SK-N-SH (cell line): ENCODE data around the gene TSC1.

ENCODE experiments used
- EZH2phosphoT487 ChIP-seq: fragments of 200-600 bp; sonication (generic); IDR thresholded peaks from 2 replicates; pipeline ENCODE4 v1.6.1; 2017; ENCODE audit warnings: low read depth, mixed run types, mild to moderate bottlenecking, antibody characterized with exemption, moderate library complexity, borderline replicate concordance
- FOXM1 ChIP-seq: IDR thresholded peaks from 2 replicates; pipeline ENCODE4 v1.4.0; 2012; ENCODE audit warnings: low read depth, mild to moderate bottlenecking
- GABPA ChIP-seq: IDR thresholded peaks from 2 replicates; pipeline ENCODE4 v1.4.0; 2012; ENCODE audit warnings: low read depth, mild to moderate bottlenecking
- JUND ChIP-seq: IDR thresholded peaks from 2 replicates; pipeline ENCODE4 v1.4.0; 2012
- MXI1 ChIP-seq: IDR thresholded peaks from 2 replicates; pipeline ENCODE4 v1.6.1; 2012; ENCODE audit warnings: mild to moderate bottlenecking, low read depth, low read length, improper control_type of control experiment
- POLR2AphosphoS5 ChIP-seq: IDR thresholded peaks from 2 replicates; pipeline ENCODE4 v1.6.1; 2012; ENCODE audit warnings: low read depth, low read length
- RAD21 ChIP-seq: IDR thresholded peaks from 2 replicates; pipeline ENCODE4 v1.6.1; 2012; ENCODE audit warnings: mild to moderate bottlenecking, low read length
- RCOR1 ChIP-seq: fragments of 150-350 bp; IDR thresholded peaks from 2 replicates; pipeline ENCODE4 v1.6.1; 2017; ENCODE audit warnings: antibody characterized with exemption, low read length
- RFX5 ChIP-seq: IDR thresholded peaks from 2 replicates; pipeline ENCODE4 v1.6.1; 2012; ENCODE audit warnings: mild to moderate bottlenecking, improper control_type of control experiment, low read length
- USF2 ChIP-seq: fragments of 150-350 bp; IDR thresholded peaks from 2 replicates; pipeline ENCODE4 v1.6.1; 2017; ENCODE audit warnings: antibody characterized with exemption, low read length, low read depth, borderline replicate concordance
- YY1 ChIP-seq: IDR thresholded peaks from 2 replicates; pipeline ENCODE4 v1.4.0; 2012; ENCODE audit warnings: low read depth, mild to moderate bottlenecking
- TF ChIP-seq, protein P1 (sequence below): IDR thresholded peaks from 2 replicates; pipeline ENCODE4 v1.4.0; 2012; ENCODE audit warnings: low read depth
- TF ChIP-seq, protein P2 (sequence below): fragments of 200-600 bp; sonication (generic); IDR thresholded peaks from 2 replicates; pipeline ENCODE4 v1.6.1; 2017; ENCODE audit warnings: antibody characterized with exemption, mild to moderate bottlenecking, moderate library complexity

- TF ChIP-seq, protein P1, sequence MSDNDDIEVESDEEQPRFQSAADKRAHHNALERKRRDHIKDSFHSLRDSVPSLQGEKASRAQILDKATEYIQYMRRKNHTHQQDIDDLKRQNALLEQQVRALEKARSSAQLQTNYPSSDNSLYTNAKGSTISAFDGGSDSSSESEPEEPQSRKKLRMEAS: no peak
- TF ChIP-seq POLR2AphosphoS5: no peak
- no peak for TF ChIP-seq EZH2phosphoT487
- TF ChIP-seq RCOR1: no peak
- TF ChIP-seq USF2: no peak
- TF ChIP-seq, protein P2, sequence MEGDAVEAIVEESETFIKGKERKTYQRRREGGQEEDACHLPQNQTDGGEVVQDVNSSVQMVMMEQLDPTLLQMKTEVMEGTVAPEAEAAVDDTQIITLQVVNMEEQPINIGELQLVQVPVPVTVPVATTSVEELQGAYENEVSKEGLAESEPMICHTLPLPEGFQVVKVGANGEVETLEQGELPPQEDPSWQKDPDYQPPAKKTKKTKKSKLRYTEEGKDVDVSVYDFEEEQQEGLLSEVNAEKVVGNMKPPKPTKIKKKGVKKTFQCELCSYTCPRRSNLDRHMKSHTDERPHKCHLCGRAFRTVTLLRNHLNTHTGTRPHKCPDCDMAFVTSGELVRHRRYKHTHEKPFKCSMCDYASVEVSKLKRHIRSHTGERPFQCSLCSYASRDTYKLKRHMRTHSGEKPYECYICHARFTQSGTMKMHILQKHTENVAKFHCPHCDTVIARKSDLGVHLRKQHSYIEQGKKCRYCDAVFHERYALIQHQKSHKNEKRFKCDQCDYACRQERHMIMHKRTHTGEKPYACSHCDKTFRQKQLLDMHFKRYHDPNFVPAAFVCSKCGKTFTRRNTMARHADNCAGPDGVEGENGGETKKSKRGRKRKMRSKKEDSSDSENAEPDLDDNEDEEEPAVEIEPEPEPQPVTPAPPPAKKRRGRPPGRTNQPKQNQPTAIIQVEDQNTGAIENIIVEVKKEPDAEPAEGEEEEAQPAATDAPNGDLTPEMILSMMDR: no peak
- TF ChIP-seq GABPA: no peak
- no peak for TF ChIP-seq RAD21
- no peak for TF ChIP-seq MXI1
- no peak for TF ChIP-seq JUND
- TF ChIP-seq FOXM1: no peak
- TF ChIP-seq RFX5: no peak
- no peak for TF ChIP-seq YY1
Observed at GRCh38 chr9:132988244-132989013, 44.0 kb upstream of the TSC1 start.
